Activated CD4-positive, alpha-beta T cell treated with anti-CD3 and anti-CD28 coated beads for 4 hours (primary cell): Measurements from ENCODE around the gene TUBB2B.
"Not testable (repeated sequence)": the region's sequence is repeated elsewhere in the genome, so short reads cannot be mapped to it uniquely, and the experiment has no call there.

Experiments used
- DNase-seq, 2 donors: peaks; one replicate each; pipeline ENCODE4 v3.0.0-alpha.2; 2020

The TUBB2B gene

GRCh38 chr6:3209114-3210023 lies 18.1 kb downstream of the TUBB2B start:
- DNase-seq = peak; percentile 47 to 58

- DNase-seq = no peak
These were observed 18.7 kb downstream of the TUBB2B start for GRCh38 chr6:3208775-3209113.

GRCh38 chr6:3208098-3208774 lies 19.2 kb downstream of the TUBB2B start:
- no peak for DNase-seq

- DNase-seq = no peak
These were observed 21.0 kb downstream of the TUBB2B start for GRCh38 chr6:3206339-3207015.

- no peak for DNase-seq
These were observed 21.5 kb downstream of the TUBB2B start for GRCh38 chr6:3205913-3206312.

- no peak for DNase-seq
These were observed 22.5 kb downstream of the TUBB2B start for GRCh38 chr6:3204921-3205320.

GRCh38 chr6:3202999-3203696 lies 24.3 kb downstream of the TUBB2B start:
- no peak for DNase-seq

- no peak for DNase-seq
These were observed 26.1 kb downstream of the TUBB2B start for GRCh38 chr6:3201388-3201787.

- no peak for DNase-seq
These were observed 26.8 kb downstream of the TUBB2B start for GRCh38 chr6:3200682-3201081.

- no peak for DNase-seq
These were observed 28.1 kb downstream of the TUBB2B start for GRCh38 chr6:3199382-3199781.

- DNase-seq = not testable (repeated sequence)
These were observed 29.7 kb downstream of the TUBB2B start for GRCh38 chr6:3197734-3198133.

GRCh38 chr6:3196770-3197169 lies 30.7 kb downstream of the TUBB2B start:
- DNase-seq = no peak

GRCh38 chr6:3195695-3196497 lies 31.6 kb downstream of the TUBB2B start:
- DNase-seq = no peak

GRCh38 chr6:3195420-3195694 lies 32.1 kb downstream of the TUBB2B start:
- no peak for DNase-seq

- DNase-seq = no peak
These were observed 32.7 kb downstream of the TUBB2B start for GRCh38 chr6:3194535-3195419.

- DNase-seq = no peak
These were observed 34.2 kb downstream of the TUBB2B start for GRCh38 chr6:3193102-3193849.

- DNase-seq = no peak
These were observed 36.7 kb downstream of the TUBB2B start for GRCh38 chr6:3190779-3191178.

- DNase-seq = no peak
These were observed 37.4 kb downstream of the TUBB2B start for GRCh38 chr6:3190056-3190455.

GRCh38 chr6:3189192-3189591 lies 38.3 kb downstream of the TUBB2B start:
- not testable (repeated sequence) for DNase-seq

GRCh38 chr6:3188262-3188661 lies 39.2 kb downstream of the TUBB2B start:
- no peak for DNase-seq

GRCh38 chr6:3186974-3187382 lies 40.5 kb downstream of the TUBB2B start:
- no peak for DNase-seq
